NCI-H510A treated with DMSO at 0.1 percent for 48 hours (cell line): ENCODE measurements around the gene ZMYM1.
"Not testable (repeated sequence)": the region's sequence is repeated elsewhere in the genome, so short reads cannot be mapped to it uniquely, and the experiment has no call there.

Source experiments
- DNase-seq: peaks from one replicate; lab custom pipeline; 2025; lab: John Stamatoyannopoulos, UW

Gene ZMYM1

GRCh38 chr1:35079003-35079930, at the start of gene ZMYM1:
Gene ZMYM1 (plus strand): TSS chr1:35079385. CDS start chr1:35093988, 14,603 bp downstream.
- peak; percentile 99 for DNase-seq

DNA sequence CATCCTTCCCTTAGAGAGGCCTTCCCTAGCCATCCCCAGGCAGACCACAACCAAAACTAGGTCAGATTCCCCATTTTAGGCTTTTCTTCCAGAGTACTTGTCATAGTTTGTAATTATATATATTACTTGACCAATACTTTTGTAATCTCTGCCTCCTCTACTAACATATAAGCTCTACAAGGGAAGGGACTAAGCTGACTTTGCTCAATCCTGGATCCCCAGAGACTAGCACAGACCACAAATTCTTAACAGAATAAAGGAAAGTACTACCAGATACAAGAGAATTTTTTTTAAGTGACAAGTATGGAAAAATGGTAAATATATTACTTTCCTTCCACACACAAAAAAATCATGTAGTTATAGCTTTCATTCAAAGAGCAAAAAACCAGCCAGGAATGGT, 49.4 kb upstream of the ZMYM1 start:
- DNase-seq: no peak

DNA sequence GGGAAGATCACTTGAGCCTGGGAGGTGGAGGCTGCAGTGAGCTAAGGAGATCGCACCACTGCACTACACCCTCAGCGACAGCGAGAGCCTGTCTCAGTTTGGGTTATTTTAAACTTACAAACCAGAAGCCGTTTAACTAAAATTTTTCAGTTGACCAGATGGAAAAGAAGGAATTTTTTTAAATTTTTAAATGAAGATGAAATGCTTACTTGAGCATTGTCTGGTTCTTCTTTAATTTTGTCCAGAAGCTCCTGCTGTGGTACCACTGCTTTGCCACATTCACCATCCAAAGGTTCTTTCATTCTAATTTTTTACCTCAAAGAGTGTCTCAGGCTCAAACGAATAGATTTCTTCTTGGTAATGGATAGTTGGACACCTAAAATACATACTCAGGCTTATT, 48.8 kb upstream of the ZMYM1 start:
- no peak for DNase-seq

GRCh38 chr1:35030756-35031446, 48.3 kb upstream of the ZMYM1 start:
- DNase-seq: peak; percentile 94

DNA sequence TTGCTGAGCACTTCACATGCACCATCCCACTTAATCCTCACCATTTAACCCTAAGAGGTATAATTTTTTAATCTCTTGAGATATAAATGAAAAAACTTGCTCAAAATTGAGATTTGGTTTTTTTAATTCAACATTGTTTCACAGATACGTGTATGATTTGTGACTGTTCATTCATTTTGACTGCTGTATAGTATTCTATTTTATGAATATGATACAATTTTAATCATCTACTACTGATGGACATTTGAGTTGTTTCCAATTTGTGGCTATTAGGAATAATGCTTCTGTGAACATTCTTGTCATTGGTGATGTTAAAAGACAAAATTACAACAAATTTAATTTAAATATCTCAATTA, 46.8 kb upstream of the ZMYM1 start:
- no peak for DNase-seq

DNA sequence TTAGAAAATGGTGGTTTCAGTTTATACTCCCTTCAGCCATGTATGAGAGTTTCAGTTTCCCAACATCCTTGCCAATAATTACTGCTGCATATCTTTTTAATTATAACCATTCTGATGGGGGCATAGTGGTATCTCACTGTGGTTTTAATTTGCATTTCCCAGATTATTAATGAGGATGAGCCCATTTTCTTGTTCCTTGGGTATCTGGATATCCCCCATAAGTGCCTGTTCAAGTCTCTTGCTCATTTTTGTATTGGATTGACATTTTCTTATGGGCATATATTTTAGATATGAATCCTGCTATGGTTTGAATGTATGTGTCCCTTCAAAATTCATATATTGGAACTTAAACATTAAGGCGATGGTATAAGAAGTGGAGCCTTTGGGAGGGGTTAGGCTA, 45.8 kb upstream of the ZMYM1 start:
- DNase-seq: no peak

- no peak for DNase-seq
Measured at GRCh38 chr1:35036621-35037020, 42.6 kb upstream of the ZMYM1 start.

DNA sequence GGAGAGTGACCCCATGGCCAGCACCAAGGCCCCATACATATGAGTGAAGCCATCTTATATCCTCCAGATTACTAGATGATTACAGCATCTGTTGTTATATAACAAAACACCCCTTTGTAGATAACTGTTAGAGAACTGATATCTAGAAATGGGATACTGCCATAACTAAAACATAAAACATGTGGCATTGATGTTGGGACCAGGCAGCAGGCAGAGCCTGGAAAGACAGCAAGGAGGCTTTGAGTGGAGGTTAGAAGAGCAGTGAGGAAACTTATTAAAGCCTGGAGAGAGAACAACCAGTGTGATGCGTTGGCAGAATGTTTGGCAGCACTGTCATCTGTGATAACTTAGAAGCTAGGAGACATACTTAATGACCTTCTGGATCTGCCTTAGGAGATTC, 42.0 kb upstream of the ZMYM1 start:
- DNase-seq: no peak

DNA sequence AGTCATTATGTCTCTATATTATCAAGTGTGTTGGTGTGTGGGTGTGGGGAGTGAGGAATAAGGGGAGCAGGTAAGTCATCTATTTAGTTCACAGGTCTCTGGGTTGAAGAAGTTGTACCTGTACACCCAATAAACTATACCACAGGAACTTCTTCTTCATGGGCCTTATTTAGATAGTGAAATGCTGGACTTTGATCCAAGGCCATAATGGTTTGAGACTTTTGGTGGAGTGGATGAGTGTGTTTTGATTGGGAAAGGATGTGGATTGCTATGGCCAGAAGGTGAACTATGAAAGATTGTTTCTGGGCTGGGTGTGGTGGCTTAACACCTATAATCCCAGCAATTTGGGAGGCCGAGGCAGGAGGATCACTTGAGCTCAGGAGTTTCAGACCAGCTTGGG, 40.5 kb upstream of the ZMYM1 start:
- DNase-seq: no peak

GRCh38 chr1:35043498-35043897, 35.7 kb upstream of the ZMYM1 start:
- DNase-seq: no peak

GRCh38 chr1:35044431-35044830, 34.8 kb upstream of the ZMYM1 start:
- DNase-seq: no peak

- no peak for DNase-seq
Measured at GRCh38 chr1:35046730-35047129, 32.5 kb upstream of the ZMYM1 start.

DNA sequence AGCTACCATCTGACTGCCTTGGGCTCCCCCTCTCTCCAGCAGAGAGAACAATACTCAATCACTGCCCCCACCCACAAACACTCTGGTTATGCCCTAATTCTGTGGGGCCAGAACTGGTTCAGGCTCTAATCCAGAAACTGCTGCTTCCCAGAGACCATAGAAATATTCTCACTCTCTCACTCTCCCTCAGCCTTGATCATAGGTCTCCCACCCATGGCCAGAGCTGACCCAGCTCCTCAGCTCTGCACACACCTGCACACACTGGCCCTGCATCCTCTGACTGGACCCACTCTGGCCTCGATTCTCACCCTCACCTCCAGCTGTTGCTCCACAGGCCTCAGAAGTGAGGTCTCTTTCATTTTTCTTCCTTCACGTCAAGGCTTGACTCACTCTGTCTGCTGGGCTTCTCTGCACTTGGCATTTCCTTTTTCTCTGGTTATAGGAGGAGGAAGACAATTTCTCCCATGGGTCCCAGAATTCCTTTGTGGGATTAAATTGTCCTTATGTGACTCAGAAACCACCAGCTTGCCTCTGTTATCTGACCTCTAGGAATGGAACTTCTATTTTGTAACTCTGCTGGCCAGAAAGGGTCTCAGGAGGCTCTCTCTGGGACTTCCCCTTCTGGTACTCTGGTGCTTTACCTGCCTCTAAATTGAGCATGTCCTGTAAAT, 31.9 kb upstream of the ZMYM1 start:
- no peak for DNase-seq

DNA sequence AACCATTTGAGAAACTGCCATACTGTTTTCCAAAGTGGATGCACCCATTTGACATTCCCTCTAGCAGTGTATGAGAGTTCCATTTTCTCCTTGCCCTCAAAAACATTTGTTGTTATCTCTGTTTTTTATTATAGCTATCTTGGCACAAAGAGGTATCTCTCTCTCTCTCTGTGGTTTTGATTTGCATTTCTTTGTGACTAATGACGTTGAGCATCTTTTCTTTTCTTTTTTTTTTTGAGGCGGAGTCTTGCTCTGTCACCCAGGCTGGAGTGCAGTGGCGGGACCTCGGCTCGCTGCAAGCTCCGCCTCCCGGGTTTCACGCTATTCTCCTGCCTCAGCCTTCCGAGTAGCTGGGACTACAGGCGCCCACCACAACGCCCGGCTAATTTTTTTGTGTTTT, 30.1 kb upstream of the ZMYM1 start:
- DNase-seq: no peak

- DNase-seq: no peak
Measured at GRCh38 chr1:35053433-35053832, 25.8 kb upstream of the ZMYM1 start.

- not testable (repeated sequence) for DNase-seq
Measured at GRCh38 chr1:35054282-35054681, 24.9 kb upstream of the ZMYM1 start.

- not testable (repeated sequence) for DNase-seq
Measured at GRCh38 chr1:35058321-35058720, 20.9 kb upstream of the ZMYM1 start.

DNA sequence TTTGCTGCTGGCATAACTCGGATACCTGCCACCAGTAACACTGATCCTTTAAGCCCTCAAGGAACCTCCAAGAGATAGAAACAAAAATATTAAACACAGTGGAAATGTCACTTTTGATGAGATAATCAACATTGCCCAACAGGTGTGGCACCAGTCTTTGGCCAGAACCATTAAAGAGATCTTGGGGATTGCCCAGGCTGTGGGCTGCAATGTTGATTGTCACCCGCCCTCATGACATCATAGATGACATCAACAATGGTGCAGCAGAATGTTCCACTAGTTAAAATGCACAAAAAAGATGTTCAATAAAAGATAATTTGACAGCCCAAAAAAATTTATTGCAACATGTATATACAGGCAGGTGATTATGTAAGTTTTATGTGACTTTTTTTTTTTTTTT, 20.2 kb upstream of the ZMYM1 start:
- no peak for DNase-seq

DNA sequence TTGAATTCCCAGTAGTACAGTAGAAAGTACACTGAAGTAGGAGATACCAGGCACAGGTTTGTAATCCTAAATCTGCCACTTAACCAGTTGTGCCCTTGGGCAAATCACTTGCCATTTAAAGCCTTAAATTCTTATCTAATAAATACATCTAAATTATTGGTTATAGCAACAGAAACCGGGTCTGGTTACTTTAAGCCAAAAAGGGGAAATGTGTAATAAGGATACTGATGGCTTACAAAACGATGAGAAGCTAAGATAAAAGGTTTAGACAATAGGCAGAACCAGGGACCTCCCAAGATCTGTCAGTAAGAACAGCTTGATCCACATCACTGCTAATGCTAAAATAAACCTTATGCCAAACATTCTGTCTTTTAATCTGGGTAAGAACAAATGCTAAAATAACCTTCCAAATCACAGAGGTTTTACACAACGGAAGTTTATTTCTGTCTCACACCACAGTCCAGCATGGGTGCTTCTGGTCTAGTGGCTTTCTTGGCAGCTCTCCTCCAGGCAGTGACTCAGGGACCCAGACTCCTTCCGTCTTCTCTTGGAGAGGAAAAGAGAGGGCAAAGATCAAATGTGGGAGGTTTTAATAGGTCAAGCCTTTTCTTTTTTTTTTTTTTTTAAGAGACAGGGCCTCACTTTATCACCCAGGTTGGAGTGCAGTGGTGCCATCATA, 16.5 kb upstream of the ZMYM1 start:
- no peak for DNase-seq

DNA sequence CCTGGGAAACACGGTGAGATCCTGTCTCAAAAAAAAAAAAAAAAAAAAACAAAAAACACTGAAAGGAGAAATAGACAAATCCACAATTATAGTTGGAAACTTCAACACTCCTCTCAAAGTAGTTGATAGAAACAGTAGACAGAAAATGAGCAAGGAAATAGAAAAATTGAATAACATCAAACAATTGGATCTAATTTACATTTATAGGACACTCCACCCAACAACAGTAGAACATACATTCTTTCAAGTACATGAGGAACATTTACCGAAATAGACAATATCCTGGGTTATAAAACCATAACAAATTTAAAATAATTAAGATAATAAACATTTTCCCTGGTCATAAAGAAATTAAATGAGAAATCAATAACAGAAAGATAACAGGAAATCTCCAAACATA, 14.9 kb upstream of the ZMYM1 start:
- no peak for DNase-seq

DNA sequence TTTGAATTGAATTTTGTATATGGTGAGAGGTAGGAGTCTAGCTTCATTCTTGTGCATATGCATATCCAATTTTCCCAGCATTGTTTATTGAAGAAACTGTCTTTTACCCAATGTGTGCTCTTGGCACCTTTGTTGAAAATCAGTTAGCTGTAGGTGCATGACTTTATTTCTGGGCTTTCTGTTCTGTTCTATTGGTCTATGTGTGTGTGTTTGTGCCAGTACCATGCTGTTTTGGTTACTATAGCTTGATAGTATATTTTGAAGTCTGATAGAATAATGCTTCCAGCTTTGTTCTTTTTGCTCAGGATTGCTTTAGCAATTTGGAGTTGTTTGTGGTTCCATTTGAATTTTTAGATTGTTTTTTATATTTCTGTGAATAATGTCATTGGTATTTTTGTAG, 9.4 kb upstream of the ZMYM1 start:
- no peak for DNase-seq

DNA sequence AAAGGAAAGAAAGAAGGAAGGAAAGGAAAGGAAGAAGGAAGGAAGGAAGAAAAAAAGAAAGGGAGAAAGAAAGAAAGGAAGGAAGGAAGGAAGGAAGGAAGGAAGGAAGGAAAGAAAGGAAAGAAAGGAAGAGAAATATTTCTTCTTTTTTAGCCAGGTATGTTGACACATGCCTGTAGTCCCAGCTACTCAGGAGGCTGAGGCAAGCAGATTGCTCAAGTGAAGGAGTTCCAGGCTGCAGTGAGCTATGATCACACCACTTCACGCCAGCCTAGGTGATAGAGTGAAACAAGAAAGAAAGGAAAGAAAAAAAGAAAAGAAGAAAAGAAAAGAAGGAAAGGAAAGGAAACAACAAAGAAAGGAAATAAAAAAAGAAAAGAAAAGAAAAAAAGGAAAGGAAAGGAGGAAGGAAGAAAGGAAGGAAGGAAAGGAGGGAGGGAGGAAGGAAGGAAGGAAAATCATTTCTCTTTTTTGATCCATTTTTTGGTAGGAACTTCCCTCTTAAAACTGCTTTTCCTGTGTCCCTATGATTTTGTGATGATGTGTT, 5.8 kb upstream of the ZMYM1 start:
- no peak for DNase-seq
